Body of pancreas (tissue), 4 donors: Measurements from ENCODE around the gene STBD1. TPM values are rescaled to one million over a fixed set of nuclear protein-coding genes. Genes with fewer than 3 reads are reported as not detected.

Experiments used
- ATAC-seq: fragments of 150-250 bp; one replicate; pipeline ENCODE4 v1.9.1; 2016
- DNase-seq, 4 donors: peaks; one replicate each; pipeline ENCODE4 v3.0.0-alpha.2; 2019
- H3K27ac ChIP-seq, 4 donors: fragments of 200-600 bp; sonication (generic); 1 replicate in 3 of 4; 2 replicates in 1 of 4; pipeline versions ENCODE4 v1.5.1 to v1.6.1; 2016 to 2019; ENCODE audit warnings: mild to moderate bottlenecking in 1 of 4, mixed read lengths in 1 of 4, moderate library complexity in 1 of 4
- H3K27me3 ChIP-seq, 2 donors: fragments of 200-600 bp; sonication (generic); one replicate each; pipeline ENCODE4 v1.6.0; 2016; ENCODE audit warnings: mild to moderate bottlenecking in 1 of 2
- H3K36me3 ChIP-seq, 2 donors: fragments of 200-600 bp; sonication (generic); replicated peaks in 1 of 2; 2 replicates each; pipeline ENCODE4 v1.5.1; 2016; ENCODE audit warnings: low read depth in 2 of 2; ENCODE audit not compliant: insufficient read depth in 1 of 2
- H3K4me1 ChIP-seq: fragments of 200-600 bp; sonication (generic); one replicate; pipeline ENCODE4 v1.6.0; 2016
- H3K4me3 ChIP-seq, 2 donors: fragments of 200-600 bp; sonication (generic); 1 replicate in 1 of 2; 2 replicates in 1 of 2; pipeline ENCODE4 v1.5.1; 2016 to 2019
- H3K9me3 ChIP-seq, 3 donors: fragments of 200-600 bp; sonication (generic); 1 replicate in 2 of 3; 2 replicates in 1 of 3; pipeline ENCODE4 v1.5.1; 2016
- POLR2A ChIP-seq, 3 donors: fragments of 450-650 bp; IDR thresholded peaks; one replicate each; pipeline ENCODE4 v1.6.1; 2016; ENCODE audit warnings: antibody characterized with exemption in 3 of 3, mild to moderate bottlenecking in 2 of 3
- WGBS, 2 donors: methylation state at CpG; one replicate each; pipeline ENCODE4 v1.1.5; 2017; 5-methylcytosine and 5-hydroxymethylcytosine counted together
- intact Hi-C: fragments of 100-400 bp; cut with DNase I; formaldehyde crosslinking; loops from one replicate; pipeline ENCODE4 v1.15.1; 2023
- total RNA-seq, 2 donors: library from RNA; depleted of rRNA; stranded (reverse); fragments of >200 nt; gene quantifications; one replicate each; pipeline ENCODE4 v1.1.0, GENCODE V29; 2016
- TF ChIP-seq, protein P1 (sequence below), 7 experiments: fragments of 450-650 bp in 4 of 7; fragments of 200-600 bp in 3 of 7; sonication (generic) in 3 of 7; IDR thresholded peaks; one replicate each; pipeline ENCODE4 v1.5.1; 2016 to 2019; ENCODE audit warnings: antibody characterized with exemption in 7 of 7

Gene STBD1
- total RNA-seq, 2 donors from 2014 or later = 6.2 to 6.6 TPM

DNA sequence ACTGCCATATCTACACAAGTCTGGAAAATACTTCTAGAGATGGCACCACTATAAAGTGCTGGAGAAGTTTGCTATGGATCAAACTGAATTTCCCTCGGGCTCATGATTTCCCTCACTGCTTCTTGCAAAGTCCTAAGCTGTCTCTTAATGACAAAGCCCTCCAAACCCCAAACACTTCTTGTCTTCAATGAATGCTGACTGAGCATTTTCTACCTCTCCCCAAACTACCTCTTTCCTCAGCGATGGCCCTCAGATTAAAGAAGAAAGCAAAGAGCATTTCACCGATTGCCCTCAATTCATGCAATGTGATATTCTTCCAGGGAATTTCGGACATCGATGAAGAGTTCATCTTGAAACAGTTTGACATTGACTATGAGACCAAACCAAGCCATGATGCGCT is 35.3 kb upstream of the STBD1 start:
- H3K27ac ChIP-seq = no peak overlapping the region
- no peaks in the 10 kb centered on the region for H3K36me3 ChIP-seq
- no peaks in the 10 kb centered on the region for H3K27me3 ChIP-seq
- no peak for DNase-seq
- H3K4me3 ChIP-seq = no peak overlapping the region
- H3K9me3 ChIP-seq = no peaks in the 10 kb centered on the region
- WGBS, 2 donors = 89 to 98% methylated on average over 6 of the region's 6 CpGs
- ATAC-seq = no peak
- no peak for TF ChIP-seq POLR2A (IDR thresholded peaks at IDR 0.05)
- TF ChIP-seq, protein P1, sequence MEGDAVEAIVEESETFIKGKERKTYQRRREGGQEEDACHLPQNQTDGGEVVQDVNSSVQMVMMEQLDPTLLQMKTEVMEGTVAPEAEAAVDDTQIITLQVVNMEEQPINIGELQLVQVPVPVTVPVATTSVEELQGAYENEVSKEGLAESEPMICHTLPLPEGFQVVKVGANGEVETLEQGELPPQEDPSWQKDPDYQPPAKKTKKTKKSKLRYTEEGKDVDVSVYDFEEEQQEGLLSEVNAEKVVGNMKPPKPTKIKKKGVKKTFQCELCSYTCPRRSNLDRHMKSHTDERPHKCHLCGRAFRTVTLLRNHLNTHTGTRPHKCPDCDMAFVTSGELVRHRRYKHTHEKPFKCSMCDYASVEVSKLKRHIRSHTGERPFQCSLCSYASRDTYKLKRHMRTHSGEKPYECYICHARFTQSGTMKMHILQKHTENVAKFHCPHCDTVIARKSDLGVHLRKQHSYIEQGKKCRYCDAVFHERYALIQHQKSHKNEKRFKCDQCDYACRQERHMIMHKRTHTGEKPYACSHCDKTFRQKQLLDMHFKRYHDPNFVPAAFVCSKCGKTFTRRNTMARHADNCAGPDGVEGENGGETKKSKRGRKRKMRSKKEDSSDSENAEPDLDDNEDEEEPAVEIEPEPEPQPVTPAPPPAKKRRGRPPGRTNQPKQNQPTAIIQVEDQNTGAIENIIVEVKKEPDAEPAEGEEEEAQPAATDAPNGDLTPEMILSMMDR (IDR thresholded peaks at IDR 0.05) = no peak
- H3K4me1 ChIP-seq = no peaks in the 10 kb centered on the region
- intact Hi-C loops = no loop called here

DNA sequence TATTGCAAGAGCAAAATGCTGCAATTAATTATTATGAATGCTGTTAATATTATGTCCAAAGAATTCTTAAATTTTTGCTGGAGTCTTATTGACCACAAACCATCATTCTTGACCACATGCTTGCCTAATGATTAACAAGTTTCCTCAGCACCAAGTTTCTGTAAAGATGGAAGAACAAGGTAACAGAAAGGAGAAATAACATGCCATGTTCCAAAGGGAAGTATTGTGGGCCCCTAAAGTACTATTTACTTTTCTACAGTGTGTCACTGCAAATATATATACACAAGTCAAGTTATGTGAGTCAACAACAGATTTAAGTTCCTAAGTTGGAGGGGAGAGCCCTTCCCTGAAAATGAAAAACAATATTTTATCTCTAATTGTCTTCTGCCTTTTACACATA is 34.5 kb upstream of the STBD1 start:
- intact Hi-C loops = no loop called here
- Histone ChIP-seq H3K36me3 (no peaks in the 10 kb centered on the region), H3K27me3 (no peaks in the 10 kb centered on the region), H3K27ac (no peak overlapping the region), H3K4me1 (no peaks in the 10 kb centered on the region), H3K9me3 (no peaks in the 10 kb centered on the region), H3K4me3 (no peak overlapping the region)
- TF ChIP-seq, protein P1 (IDR thresholded peaks at IDR 0.05) = no peak
- no peak for TF ChIP-seq POLR2A (IDR thresholded peaks at IDR 0.05)
- DNase-seq (no peak), ATAC-seq (no peak)

DNA sequence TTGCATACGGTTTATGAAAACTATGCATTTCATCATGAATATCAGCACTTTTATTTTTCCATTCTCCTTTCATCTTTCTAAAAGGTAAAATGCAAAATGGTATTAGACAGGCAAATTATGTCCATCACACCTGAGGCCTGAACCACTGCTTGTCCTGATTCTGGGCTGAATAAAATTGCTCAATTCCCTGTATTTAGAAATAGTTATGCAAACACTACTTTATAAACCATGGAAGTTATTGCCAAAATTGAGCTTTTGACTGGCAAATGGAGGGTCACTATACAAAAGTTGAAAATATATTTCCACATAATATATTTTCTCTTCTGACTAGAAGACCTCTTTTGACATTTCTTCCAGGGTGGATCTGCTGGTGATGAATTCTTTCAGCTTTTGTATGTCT is 34.0 kb upstream of the STBD1 start:
- Histone ChIP-seq H3K36me3 (no peaks in the 10 kb centered on the region), H3K27ac (no peak overlapping the region), H3K27me3 (no peaks in the 10 kb centered on the region), H3K9me3 (no peaks in the 10 kb centered on the region), H3K4me3 (no peak overlapping the region), H3K4me1 (no peaks in the 10 kb centered on the region)
- intact Hi-C loops = no loop called here
- TF ChIP-seq, protein P1 (IDR thresholded peaks at IDR 0.05) = no peak
- no peak for TF ChIP-seq POLR2A (IDR thresholded peaks at IDR 0.05)
- DNase-seq = no peak
- 0 to 62% methylated on average over 1 of the region's 1 CpG for WGBS, 2 donors
- ATAC-seq = no peak

DNA sequence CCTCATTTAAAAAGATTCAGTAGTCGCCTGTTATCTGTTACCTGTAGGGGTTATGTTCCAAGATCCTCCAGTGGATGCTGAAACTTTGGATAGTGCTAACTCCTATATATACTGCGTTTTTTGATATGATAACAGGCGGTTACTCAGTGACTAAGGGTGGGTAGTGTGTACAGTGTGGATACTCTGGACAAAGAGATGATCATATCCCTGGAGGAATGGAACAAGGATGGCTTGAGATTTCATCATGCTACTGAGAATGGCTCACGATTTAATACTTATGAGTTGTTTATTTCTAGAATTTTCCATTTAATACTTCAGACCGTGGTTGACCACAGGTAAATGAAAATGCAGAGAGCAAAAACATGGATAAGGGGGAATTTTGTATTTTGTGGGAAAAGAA is 33.5 kb upstream of the STBD1 start:
- H3K9me3 ChIP-seq = no peaks in the 10 kb centered on the region
- H3K4me1 ChIP-seq = no peaks in the 10 kb centered on the region
- no peak for ATAC-seq
- no peak overlapping the region for H3K27ac ChIP-seq
- 68 to 77% methylated on average over 5 of the region's 5 CpGs for WGBS, 2 donors
- H3K27me3 ChIP-seq = no peaks in the 10 kb centered on the region
- H3K36me3 ChIP-seq = no peaks in the 10 kb centered on the region
- TF ChIP-seq POLR2A (IDR thresholded peaks at IDR 0.05) = no peak
- TF ChIP-seq, protein P1 (IDR thresholded peaks at IDR 0.05) = no peak
- intact Hi-C loops = no loop called here
- DNase-seq = no peak
- no peak overlapping the region for H3K4me3 ChIP-seq

DNA sequence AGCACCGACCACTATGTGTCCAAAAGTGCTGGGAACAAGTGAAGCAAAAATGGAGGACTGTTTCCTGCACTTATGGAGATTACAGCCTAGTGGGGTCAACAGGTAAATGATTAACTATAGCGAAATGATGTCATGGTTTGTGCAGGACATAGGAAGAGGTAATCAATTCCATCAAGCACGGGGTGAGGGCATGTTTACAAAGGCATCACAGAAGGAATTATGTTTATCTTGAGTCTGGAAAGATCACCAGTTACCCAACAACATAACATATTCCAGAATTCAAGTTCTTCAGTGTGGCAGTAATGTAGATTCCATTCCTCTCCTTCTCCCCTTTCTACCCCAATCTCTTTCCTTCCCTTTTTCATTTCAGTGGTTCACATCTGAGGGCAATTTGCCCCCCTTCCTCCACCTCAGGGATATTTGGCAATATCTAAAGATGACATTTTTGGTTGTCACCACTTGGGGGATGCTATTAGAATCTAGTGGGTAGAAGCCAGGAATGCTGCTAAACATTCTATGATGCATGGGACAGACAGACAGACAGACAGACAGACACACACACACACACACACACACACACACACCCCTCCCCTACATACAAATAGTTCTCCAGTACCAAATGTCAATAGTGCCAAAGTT is 30.9 kb upstream of the STBD1 start:
- intact Hi-C loops = no loop called here
- ATAC-seq = no peak

More for the DNA sequence above, 30.9 kb upstream of the STBD1 start:
- Histone ChIP-seq H3K27ac (no peak overlapping the region), H3K27me3 (no peaks in the 10 kb centered on the region), H3K9me3 (no peaks in the 10 kb centered on the region), H3K4me3 (no peak overlapping the region), H3K36me3 (no peaks in the 10 kb centered on the region), H3K4me1 (peaks cover 3% of the 10 kb centered on the region)
- TF ChIP-seq POLR2A (IDR thresholded peaks at IDR 0.05) = no peak
- TF ChIP-seq, protein P1 (IDR thresholded peaks at IDR 0.05) = no peak
- 65 to 70% methylated on average over 3 of the region's 3 CpGs for WGBS, 2 donors
- DNase-seq = no peak
